Parathyroid adenoma (tissue), 2 donors: ENCODE measurements around the gene POMP.

Source experiments
- H2AFZ ChIP-seq: fragments of 300-600 bp; sonication (generic); one replicate; pipeline ENCODE4 v1.7.0; 2017; ENCODE audit warnings: antibody characterized with exemption, mild to moderate bottlenecking
- H3K27ac ChIP-seq: fragments of 300-600 bp; sonication (generic); one replicate; pipeline ENCODE4 v1.7.0; 2017
- H3K27me3 ChIP-seq: fragments of 300-600 bp; sonication (generic); one replicate; pipeline ENCODE4 v1.7.0; 2017; ENCODE audit warnings: low read length; ENCODE audit not compliant: control insufficient read depth, insufficient read depth
- H3K36me3 ChIP-seq: fragments of 300-600 bp; sonication (generic); one replicate; pipeline ENCODE4 v1.7.0; 2017; ENCODE audit warnings: low read length; ENCODE audit not compliant: control insufficient read depth, insufficient read depth
- H3K4me1 ChIP-seq: fragments of 300-600 bp; sonication (generic); one replicate; pipeline ENCODE4 v1.7.0; 2017; ENCODE audit warnings: control low read depth
- H3K4me2 ChIP-seq: fragments of 300-600 bp; sonication (generic); one replicate; pipeline ENCODE4 v1.7.0; 2017; ENCODE audit warnings: low read length
- H3K4me3 ChIP-seq: fragments of 300-600 bp; sonication (generic); one replicate; pipeline ENCODE4 v1.7.0; 2017; ENCODE audit warnings: low read depth, low read length
- H3K79me2 ChIP-seq: fragments of 300-600 bp; sonication (generic); one replicate; pipeline ENCODE4 v1.7.0; 2017; ENCODE audit warnings: control low read depth
- H3K9ac ChIP-seq: fragments of 300-600 bp; sonication (generic); one replicate; pipeline ENCODE4 v1.7.0; 2017; ENCODE audit warnings: mild to moderate bottlenecking
- H3K9me3 ChIP-seq: fragments of 300-600 bp; sonication (generic); one replicate; pipeline ENCODE4 v1.7.0; 2017; ENCODE audit warnings: low read length; ENCODE audit not compliant: control insufficient read depth
- TF ChIP-seq, protein P1 (sequence below): fragments of 300-600 bp; sonication (generic); IDR thresholded peaks from one replicate; pipeline ENCODE4 v1.7.0; 2017; ENCODE audit warnings: antibody characterized with exemption, mild to moderate bottlenecking
- donor health status: primary hyperparathyroidism.

Gene POMP

DNA sequence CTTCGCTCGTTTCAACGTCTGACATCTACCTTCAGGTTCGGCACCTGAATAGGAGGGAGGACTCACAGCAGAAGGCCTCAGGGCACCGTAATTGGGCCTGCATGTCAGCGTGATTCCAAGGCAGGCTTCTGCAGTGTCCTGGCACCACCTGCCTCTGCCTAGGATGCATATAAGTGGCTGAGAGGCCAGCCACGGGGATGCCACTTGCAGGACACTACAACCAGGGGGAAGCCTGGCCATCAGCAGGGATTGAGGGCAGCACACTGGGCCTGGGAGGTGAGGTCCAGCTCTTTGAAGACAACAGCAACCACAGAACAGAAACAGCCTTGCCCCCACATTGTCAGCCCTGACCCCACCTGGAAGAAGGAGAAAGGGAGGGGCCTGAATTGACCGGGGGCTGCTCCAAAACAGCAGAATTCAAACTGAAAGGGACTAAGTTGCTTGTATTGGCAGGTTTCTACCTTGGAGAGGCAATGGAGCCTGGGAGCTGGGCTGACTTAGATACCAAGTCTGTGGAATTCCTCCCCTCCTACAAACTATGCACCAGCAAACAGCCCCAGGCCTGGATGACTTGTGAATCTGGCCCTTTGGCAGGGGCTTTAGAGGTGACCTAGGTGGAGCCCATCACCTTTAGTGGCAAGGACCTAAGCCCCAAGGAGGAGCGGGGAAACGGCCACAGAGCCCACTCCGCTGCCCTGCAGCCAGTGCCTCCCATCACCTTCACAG lies 34.1 kb upstream of the POMP start:
- Histone ChIP-seq H3K27me3 (no peaks in the 10 kb centered on the region), H3K79me2 (no peaks in the 10 kb centered on the region), H3K9me3 (no peaks in the 10 kb centered on the region), H2AFZ (no peak overlapping the region), H3K27ac (no peak overlapping the region), H3K4me2 (no peak overlapping the region), H3K4me1 (no peaks in the 10 kb centered on the region), H3K4me3 (no peak overlapping the region), H3K9ac (no peak overlapping the region), H3K36me3 (no peaks in the 10 kb centered on the region)
- TF ChIP-seq, protein P1, sequence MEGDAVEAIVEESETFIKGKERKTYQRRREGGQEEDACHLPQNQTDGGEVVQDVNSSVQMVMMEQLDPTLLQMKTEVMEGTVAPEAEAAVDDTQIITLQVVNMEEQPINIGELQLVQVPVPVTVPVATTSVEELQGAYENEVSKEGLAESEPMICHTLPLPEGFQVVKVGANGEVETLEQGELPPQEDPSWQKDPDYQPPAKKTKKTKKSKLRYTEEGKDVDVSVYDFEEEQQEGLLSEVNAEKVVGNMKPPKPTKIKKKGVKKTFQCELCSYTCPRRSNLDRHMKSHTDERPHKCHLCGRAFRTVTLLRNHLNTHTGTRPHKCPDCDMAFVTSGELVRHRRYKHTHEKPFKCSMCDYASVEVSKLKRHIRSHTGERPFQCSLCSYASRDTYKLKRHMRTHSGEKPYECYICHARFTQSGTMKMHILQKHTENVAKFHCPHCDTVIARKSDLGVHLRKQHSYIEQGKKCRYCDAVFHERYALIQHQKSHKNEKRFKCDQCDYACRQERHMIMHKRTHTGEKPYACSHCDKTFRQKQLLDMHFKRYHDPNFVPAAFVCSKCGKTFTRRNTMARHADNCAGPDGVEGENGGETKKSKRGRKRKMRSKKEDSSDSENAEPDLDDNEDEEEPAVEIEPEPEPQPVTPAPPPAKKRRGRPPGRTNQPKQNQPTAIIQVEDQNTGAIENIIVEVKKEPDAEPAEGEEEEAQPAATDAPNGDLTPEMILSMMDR: no peak

DNA sequence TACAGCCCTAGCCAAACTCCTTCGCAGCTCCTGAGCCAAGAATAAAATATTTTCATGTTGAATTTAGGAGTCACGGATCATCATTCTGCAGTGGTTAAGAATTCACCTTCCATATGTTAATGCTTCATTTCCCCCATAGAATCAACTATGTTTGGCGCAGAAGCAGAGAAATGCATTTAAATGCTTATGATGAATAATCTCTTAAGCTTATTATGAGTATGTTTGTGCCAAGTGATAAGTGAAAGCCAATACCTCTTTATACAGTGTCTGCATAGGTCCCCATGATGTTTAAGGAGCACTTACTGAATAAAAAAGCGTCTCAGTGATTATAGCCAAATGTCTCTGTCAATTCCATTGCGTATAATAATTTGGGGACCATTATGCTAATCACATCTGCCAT lies 32.7 kb upstream of the POMP start:
- Histone ChIP-seq H3K4me2 (no peak overlapping the region), H3K9ac (no peak overlapping the region), H3K36me3 (no peaks in the 10 kb centered on the region), H3K79me2 (no peaks in the 10 kb centered on the region), H3K27ac (no peak overlapping the region), H3K9me3 (no peaks in the 10 kb centered on the region), H3K4me3 (no peak overlapping the region), H2AFZ (no peak overlapping the region), H3K27me3 (no peaks in the 10 kb centered on the region), H3K4me1 (no peaks in the 10 kb centered on the region)
- TF ChIP-seq, protein P1: no peak

DNA sequence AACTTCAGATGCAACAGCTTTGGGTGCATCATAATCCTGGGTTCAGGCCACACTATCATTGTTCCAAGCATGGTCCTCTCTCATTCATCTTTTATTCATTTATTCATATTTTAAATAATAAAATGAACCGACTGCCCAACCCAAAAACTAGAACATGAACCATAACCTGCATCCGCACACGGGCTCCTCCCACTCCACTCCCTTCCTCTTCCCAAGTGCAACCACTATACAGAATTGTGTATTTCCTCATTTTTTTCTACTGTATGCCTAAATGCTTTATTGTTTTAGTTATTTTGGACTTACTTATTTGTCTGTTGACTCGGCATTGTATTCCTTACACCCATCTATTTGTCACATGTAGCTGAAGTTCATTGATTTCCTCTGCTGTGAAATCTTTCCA lies 30.7 kb upstream of the POMP start:
- Histone ChIP-seq H3K9me3 (no peaks in the 10 kb centered on the region), H2AFZ (no peak overlapping the region), H3K9ac (no peak overlapping the region), H3K4me2 (no peak overlapping the region), H3K4me1 (no peaks in the 10 kb centered on the region), H3K79me2 (no peaks in the 10 kb centered on the region), H3K4me3 (no peak overlapping the region), H3K36me3 (no peaks in the 10 kb centered on the region), H3K27ac (no peak overlapping the region), H3K27me3 (no peaks in the 10 kb centered on the region)
- TF ChIP-seq, protein P1: no peak

DNA sequence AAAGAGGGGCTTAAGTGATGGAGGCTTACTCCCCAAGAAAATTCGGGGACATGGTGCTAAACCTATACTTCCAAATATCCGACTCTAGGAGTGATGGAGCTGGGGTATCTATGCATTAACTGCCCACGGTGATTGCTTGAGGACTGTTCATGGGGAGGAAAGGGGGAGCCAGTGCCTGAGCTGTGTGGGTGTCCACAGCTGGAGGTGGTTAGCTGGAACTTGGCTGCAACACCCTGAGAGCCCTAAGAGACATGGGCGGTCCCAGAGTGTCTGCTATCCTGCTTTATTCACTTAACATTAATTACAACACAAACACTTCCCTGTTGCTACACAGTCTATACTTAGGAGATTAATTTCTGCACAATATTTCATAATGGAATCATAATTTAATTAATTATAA lies 28.1 kb upstream of the POMP start:
- no peaks in the 10 kb centered on the region for H3K9me3 ChIP-seq
- no peak overlapping the region for H3K4me2 ChIP-seq
- no peaks in the 10 kb centered on the region for H3K36me3 ChIP-seq
- H3K27ac ChIP-seq: no peak overlapping the region
- no peak overlapping the region for H3K9ac ChIP-seq
- H3K79me2 ChIP-seq: no peaks in the 10 kb centered on the region
- TF ChIP-seq, protein P1: no peak
- no peaks in the 10 kb centered on the region for H3K27me3 ChIP-seq
- no peaks in the 10 kb centered on the region for H3K4me1 ChIP-seq
- no peak overlapping the region for H2AFZ ChIP-seq
- H3K4me3 ChIP-seq: no peak overlapping the region

DNA sequence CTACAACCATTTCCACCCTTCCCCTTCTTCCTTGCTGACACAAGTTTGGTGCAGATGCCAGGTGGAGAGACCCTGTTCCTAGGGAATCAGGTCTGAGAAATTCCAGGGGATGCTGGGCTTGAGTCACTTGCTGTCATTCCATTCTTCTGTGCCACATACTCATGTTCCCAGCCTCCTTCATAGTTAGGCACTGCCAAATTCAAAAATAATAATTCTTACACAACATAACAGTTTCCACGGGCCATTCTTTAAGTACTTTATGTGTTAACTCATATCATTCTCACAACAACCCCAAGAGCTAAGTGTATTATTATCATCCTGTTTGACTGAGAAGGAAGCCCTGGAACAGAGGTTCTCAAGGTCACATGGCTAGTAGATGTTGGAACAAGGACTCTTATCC lies 27.1 kb upstream of the POMP start:
- TF ChIP-seq, protein P1: no peak
- H3K4me1 ChIP-seq: no peaks in the 10 kb centered on the region
- H3K36me3 ChIP-seq: no peaks in the 10 kb centered on the region
- no peaks in the 10 kb centered on the region for H3K27me3 ChIP-seq
- H3K4me2 ChIP-seq: no peak overlapping the region
- H3K9ac ChIP-seq: no peak overlapping the region
- no peak overlapping the region for H3K4me3 ChIP-seq
- H3K27ac ChIP-seq: no peak overlapping the region
- no peak overlapping the region for H2AFZ ChIP-seq
- no peaks in the 10 kb centered on the region for H3K9me3 ChIP-seq
- no peaks in the 10 kb centered on the region for H3K79me2 ChIP-seq
